GM19452 (cell line): ENCODE measurements around the gene CAV2.

ENCODE experiments used
- ATAC-seq: cut with Tn5 transposase; IDR thresholded peaks from one replicate; pipeline ENCODE4 v1.9.1; 2021; ENCODE audit not compliant: unreplicated experiment

The CAV2 gene

GRCh38 chr7:116494472-116494871, 5.1 kb upstream of the CAV2 start:
- ATAC-seq = no peak

GRCh38 chr7:116495736-116496135, 3.8 kb upstream of the CAV2 start:
- no peak for ATAC-seq

DNA sequence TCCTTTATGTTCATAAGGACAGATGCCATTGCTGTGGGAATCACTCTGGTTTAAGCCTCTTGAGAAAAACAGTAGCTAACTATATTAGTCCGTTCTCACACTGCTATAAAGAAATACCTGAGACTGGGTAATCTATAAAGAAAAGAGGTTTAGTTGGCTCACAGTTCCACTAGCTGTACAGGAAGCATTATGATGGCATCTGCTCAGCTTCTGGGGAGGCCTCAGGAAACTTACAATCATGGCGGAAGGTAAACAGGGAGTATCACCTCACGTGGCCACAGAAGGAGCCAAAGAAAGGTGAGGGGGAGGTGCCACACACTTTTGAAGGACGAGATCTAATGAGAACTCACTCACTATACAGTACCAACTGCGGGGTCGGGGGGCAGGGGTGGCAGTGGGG, 2.9 kb upstream of the CAV2 start:
- ATAC-seq = no peak

- no peak for ATAC-seq
These were observed 1.8 kb upstream of the CAV2 start for GRCh38 chr7:116497708-116498107.

DNA sequence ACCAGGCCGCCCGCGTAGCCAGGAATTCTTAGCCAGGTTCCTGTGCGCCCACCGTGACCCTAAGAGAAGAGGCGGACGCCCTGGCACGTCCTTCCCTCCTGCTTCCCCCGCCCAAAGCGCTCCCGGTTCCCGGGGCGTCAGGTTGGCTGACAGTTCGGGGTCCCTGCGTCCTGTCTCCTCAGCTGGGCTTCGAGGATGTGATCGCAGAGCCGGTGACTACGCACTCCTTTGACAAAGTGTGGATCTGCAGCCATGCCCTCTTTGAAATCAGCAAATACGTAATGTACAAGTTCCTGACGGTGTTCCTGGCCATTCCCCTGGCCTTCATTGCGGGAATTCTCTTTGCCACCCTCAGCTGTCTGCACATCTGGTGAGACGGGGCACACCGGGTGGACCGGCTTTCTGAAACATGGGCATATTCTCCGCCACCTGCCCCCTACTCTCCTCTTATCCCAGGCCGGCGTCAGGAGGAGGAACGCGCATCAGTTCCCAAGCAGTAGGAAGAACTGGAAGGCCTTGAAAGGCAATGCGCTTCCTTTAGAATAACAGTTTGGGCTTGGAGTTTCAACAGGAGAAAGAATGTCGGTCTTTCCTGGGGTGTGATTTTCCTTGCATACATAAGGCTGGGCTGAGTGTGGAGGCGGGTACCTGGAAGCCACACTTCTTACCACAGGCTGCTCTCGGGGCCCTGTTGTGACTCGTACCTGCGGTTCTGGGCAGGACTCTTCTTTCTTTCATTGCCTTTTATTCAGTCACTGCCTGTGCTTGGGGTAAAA, 728 bp downstream of the CAV2 start:
- peak; percentile 59 for ATAC-seq

GRCh38 chr7:116501425-116502167, 2.1 kb downstream of the CAV2 start:
- no peak for ATAC-seq

DNA sequence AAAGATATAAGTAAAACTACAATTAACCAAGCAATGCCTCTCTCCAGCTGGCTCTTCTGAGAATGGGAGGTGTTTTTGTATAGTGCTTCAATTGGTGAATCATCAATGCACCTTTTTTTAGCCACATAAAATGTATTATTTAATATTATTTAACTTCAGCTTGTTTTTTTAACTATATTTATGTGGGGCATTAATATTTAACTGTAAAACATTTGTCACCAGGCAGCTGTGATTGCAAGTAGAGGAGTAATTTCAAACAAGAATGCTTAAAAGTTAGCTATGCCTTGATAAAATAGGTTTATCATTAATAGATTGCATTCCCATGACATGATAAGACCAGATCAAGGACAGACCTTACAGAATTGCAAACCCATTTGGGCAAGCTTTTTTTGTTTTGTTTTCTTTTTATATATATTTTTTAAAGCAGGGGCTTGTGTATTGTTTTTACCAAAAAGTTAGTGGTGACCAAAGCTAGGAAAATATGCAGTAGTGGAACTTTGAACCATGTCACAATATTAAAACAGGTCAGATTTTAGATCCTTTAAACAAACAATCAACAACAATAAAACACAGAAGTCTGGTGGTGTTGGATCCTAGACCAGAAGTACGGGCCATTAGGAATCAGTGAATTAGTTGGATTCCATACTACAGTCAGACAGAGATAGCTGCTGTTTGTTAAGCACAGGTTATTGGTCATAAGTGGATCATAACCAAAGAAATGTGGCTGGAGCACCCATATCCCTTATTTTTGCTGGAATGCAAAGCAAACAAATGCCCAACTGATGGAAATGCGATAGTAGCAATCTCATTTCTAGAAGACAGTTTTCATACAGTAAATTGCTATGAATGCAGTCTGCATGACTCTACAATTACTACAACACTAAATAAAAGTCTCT, 2.9 kb downstream of the CAV2 start:
- ATAC-seq = no peak

DNA sequence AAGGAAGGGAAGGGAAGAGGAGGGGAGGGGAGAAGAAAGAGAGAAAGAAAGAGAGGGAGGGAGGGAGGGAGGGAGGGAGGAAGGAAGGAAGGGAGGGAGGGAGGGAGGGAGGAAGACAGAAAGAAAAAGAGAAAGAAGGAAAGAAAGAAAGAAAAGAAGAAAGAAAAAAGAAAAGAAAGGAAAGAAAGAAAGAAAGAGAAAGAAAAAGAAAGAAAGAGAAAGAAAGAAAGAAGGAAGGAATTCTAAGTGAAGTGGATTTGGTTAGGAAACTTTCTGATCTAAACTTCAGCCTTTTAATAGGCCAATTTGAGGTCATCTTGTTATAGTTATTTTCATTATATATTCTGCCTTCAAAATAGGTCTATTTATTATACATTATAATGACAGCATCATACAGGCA, 4.3 kb downstream of the CAV2 start:
- no peak for ATAC-seq

GRCh38 chr7:116505278-116505677, 5.7 kb downstream of the CAV2 start:
- no peak for ATAC-seq

DNA sequence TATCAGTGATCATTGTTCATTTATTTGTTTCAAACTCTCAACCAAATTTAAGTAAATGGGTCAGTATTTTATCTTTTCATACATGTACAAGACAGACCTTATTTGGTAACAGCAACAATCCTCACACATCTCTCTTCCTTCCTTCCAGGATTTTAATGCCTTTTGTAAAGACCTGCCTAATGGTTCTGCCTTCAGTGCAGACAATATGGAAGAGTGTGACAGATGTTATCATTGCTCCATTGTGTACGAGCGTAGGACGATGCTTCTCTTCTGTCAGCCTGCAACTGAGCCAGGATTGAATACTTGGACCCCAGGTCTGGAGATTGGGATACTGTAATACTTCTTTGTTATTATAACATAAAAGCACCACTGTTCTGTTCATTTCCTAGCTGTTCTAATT, 6.3 kb downstream of the CAV2 start:
- no peak for ATAC-seq

GRCh38 chr7:116509982-116510579, 10.5 kb downstream of the CAV2 start:
- no peak for ATAC-seq

DNA sequence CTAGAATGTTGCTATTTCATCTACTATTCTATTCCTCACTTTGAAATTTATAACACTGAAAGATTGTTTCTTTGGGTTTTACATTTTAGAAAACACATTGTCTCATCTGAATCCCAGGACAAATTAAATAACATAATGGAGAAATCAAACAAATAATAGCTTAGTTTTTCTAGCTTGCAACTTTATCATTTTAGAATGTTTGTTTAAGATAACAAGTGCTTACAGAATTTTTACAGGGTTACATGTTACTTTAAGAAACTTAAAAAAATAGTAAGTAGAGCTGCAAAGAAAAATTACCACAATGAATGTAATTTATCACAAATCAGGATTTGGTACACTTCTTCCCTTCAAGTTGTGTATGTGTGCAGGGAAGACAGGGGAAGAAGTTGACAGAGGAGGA, 11.3 kb downstream of the CAV2 start:
- ATAC-seq = no peak

DNA sequence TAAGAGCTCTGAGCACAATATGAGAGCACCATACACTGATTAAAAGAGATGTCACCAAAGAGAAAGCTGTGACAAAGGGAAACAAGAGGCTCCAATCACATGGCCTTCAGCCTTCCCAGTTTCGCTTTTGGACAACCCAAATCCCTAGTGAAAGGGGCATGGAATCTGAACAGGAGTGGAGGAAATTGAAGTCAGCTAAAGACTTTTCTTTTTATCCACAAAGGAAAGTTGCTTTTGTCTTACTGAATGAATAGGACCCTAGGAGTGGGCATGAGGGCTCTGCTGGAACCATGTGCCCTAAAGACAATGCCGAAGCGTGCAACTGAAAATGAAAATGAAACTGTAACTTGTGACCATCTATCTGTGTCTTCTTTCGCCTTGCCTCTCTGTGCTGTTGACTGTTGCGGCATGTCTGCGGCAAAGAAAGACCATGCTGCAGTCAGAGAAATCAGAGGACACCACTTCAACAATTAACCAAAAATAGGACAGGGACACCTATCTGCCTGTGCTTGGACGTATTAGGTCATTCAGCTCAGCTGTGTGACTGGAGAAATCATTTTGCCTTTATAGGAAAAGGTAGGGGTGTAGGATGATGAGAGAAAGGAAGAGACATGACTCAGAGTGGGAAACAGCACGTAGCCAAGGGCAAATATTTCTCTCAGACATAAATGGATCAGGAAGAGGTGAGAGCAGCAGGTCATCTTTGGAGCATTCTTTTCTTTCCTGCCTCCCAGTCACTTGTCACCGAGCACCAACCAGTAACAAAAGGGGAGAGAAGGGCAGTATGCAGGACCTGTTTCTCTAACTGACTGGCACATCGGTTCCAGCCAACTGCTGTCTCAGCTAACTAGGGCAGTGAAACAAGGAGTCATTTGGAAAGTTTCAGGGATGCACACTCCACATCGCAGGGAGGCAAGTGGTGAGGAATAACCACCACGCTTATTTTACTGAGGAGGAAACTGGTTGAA, 12.3 kb downstream of the CAV2 start:
- ATAC-seq = peak; percentile 100

DNA sequence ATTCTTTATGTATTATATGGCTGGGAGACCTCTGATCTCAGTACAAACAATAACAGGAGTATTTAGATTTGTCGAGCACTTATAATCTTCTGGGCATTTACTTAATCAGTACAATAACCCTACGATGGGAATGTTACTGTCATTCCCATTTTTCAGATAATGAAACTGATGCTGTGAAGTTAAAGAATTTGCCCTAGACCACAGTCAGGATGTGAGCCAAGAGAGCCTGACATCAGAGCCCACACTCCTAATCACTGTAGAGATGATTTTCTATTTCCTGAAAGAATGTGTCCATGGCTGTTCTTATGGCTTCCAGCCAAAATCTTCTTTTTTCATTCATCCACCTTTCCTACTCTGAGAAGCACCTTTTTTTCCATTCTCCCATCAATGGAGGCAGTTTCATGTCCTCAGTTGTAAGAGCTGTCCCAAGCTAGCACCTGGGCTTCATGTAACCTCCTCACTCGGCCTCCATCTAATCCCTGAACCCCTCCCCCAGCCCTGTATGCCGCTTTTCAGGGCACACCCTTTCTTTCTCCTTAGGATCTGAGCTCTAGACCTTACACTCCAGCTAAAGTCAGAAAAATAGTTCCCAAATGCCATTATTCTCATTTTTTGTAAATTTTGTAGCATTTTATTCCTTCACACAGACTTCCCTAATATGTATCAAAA, 13.1 kb downstream of the CAV2 start:
- ATAC-seq = no peak

- ATAC-seq = no peak
These were observed 16.0 kb downstream of the CAV2 start for GRCh38 chr7:116515584-116515983.

DNA sequence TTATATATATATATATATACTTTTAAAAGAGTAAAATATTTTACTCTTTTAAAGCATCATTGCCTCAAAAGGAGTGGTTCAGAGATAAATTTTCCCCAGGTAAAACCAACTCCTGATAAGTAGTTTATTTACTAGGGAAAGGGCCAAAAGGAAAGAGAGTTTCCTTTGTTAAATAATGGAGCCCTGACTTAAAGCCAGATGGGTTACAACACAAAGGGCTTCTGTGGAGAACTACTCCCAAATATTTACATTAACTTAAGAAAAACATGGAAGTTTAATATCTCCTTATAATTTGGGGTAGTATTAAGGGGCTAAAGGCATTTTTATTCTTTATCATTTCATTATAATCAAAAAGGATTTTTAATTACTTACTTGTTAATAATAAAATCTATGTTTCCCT, 16.8 kb downstream of the CAV2 start:
- no peak for ATAC-seq

GRCh38 chr7:116517626-116518025, 18.1 kb downstream of the CAV2 start:
- ATAC-seq = no peak

GRCh38 chr7:116518961-116519360, 19.4 kb downstream of the CAV2 start:
- no peak for ATAC-seq

DNA sequence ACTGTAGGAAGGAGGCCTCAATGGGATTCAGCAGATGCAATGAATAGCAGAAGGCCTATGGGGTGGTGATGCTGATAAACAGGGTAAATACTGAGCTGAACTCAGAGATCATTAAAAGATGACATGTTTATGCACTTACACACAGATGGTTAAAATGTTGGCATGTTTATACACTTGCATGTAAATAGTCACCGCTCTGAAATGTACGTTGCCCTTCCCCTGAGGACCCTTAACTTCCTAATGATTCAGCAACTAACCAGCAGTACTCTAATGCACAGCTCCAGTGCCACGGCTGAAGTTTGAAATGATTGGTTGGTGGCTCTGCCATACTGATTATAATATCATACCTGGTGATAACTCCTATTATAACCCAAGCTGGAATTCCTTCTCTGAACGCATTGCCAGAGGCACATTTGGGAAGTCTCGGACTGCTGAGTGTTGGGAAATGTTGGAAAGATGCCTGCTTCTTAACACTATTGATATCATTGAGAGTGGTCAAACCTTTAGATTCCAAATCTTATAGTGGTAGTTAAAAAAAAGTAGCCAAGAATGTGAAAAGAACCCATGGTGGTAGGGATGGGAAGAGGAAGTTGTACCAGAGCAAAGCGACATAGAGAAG, 21.6 kb downstream of the CAV2 start:
- no peak for ATAC-seq
